HT-29 (cell line): ENCODE measurements around the gene DUSP9. TPM values are rescaled to one million over a fixed set of nuclear protein-coding genes. Genes with fewer than 3 reads are reported as not detected.
"Not testable (repeated sequence)": the region's sequence is repeated elsewhere in the genome, so short reads cannot be mapped to it uniquely, and the experiment has no call there.

Source experiments
- DNase-seq: peaks from one replicate; pipeline ENCODE4 v3.0.0-alpha.2; 2015; ENCODE audit warnings: low spot score
- total RNA-seq: library from RNA; depleted of rRNA; stranded (reverse); fragments of >200 nt; shearing (Covaris generic); gene quantifications from 2 replicates; pipeline ENCODE4 v1.2.3, GENCODE V29; 2014; rRNA removed

DUSP9 gene
- total RNA-seq, result not detected in 2 replicates

GRCh38 chrX:153646620-153647373 is at the start of gene DUSP9:
TSS of gene DUSP9 (plus strand) at chrX:153647203. CDS start at chrX:153647954, 751 bp downstream.
- DNase-seq, result no peak

DNA sequence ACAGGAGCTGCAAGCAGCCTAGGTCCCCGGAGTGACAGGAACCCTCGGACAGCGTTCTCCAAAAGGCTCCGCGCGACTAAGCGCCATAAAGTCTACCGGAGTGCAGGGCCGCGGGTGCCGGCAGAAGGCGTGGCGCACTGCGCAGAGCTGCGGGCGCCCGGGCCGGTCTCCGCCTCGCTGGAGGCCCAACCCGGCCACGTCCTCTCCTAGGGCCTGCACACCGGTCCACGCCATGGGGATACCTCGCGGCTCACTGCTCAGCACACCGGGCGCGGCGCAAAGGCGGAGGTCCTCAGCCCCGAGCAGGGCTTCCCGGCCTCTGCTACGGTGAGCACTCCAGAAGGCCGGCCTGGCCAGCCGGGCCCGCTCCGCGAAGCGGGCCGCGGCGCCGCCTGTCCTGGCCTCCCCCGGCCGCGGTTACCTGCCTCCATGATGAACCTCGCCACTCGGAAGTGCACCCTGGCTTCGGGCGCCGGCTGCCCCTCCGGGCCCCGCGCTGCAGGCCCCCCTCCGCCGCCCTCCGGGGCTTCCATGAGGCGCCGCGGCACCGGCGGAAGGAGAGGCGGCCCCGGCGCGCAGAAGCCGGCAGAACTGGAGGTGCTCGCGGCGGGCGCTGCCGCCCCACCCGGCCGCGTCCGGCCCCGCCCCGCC is 48.3 kb upstream of the DUSP9 start, which contains the start of gene CCNQ:
Gene CCNQ, minus strand, starts transcription at position 599 of the 651 bp plus-strand sequence. Its CDS starts 66 bp downstream, at position 533.
- peak; percentile 56 for DNase-seq

- DNase-seq, result peak; percentile 94
Observed at GRCh38 chrX:153599192-153600031, 47.6 kb upstream of the DUSP9 start.

- DNase-seq, result peak; percentile 30
Observed at GRCh38 chrX:153600032-153600373, 47.0 kb upstream of the DUSP9 start.

GRCh38 chrX:153600921-153601320 is 46.1 kb upstream of the DUSP9 start:
- DNase-seq, result no peak

- no peak for DNase-seq
Observed at GRCh38 chrX:153601511-153602110, 45.4 kb upstream of the DUSP9 start.

GRCh38 chrX:153602601-153603000 is 44.4 kb upstream of the DUSP9 start:
- DNase-seq, result no peak

- DNase-seq, result no peak
Observed at GRCh38 chrX:153603131-153603656, 43.8 kb upstream of the DUSP9 start.

DNA sequence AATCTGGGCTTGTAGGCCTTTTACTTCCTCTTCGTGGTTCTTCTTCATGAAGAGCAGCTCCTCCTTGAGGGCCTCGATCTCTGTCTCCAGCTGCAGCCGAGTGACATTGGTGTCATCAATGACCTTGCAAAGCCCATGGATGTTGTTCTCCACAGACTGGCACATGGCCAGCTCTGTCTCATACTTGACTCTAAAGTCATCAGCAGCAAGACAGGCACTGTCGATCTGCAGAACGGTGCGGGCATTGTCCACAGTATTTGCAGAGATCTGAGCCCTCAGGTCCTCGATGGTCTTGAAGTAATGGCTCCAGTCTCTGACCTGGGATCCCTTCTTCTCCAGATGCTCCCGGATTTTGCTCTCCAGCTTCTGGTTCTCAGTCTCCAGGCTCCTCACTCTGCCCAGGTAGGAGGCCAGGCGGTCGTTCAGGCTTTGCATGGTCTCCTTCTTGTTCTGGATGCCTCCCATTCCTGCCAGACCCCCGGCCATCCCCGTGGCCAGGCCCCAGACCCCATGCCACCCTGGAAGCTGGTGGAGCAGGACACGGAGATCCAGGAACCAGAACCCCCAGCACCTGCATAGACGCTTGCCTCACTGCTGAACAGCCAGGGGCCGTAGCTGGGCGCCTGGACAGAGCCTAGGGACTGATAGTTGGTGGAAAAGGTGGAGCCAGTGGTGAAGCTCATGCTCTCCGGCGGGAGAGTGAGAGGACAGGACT is 42.2 kb upstream of the DUSP9 start:
- DNase-seq, result not testable (repeated sequence)

- no peak for DNase-seq
Observed at GRCh38 chrX:153606503-153606902, 40.5 kb upstream of the DUSP9 start.

- DNase-seq, result no peak
Observed at GRCh38 chrX:153608376-153608775, 38.6 kb upstream of the DUSP9 start.

- no peak for DNase-seq
Observed at GRCh38 chrX:153608806-153609205, 38.2 kb upstream of the DUSP9 start.

DNA sequence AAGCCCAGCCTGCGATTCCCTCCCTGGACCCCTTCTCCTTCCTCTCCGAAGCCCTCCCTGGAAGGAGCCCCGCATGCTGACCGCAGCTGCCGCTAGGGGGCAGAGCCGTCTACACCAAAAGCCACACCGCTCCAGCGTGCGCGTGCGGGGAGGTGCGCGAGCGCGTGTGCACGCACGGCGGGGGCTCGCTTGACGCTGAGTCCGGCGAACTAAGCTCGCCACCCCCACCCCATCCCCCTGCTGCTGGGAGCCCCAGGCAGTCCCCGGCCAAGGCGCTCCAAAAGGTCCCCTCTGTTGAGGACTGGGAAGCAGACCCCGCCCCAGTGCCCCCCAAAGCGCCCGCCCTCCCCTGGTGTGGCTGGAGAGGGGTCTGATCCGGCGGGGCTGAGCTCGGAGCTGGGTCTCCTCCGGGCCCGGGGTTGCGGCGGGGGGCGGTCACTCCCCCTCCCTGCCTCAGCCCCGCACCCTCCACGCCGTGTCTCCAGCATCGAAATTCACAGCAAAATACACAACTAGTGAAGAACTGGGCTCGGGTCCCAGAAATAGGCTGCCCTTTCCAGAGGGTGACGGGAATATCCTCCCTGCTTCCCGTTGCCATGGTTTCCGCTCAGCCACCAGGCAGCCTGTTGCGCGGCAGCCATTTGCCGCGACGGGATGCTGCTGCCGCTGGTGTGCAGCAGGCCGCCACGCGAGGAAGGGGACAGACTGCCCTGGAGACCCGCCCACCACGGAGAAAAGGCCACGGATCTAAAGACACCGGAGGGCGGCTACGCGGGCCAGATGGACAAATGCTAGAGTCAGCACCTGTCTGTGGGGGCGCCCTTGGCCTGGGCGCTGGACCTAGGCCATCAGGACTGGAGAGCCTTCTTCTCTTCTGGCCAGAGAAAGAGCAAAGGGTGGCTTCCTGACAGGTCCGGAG is 36.8 kb upstream of the DUSP9 start:
- peak; percentile 5 for DNase-seq

GRCh38 chrX:153610836-153611213 is 36.2 kb upstream of the DUSP9 start:
- DNase-seq, result no peak

DNA sequence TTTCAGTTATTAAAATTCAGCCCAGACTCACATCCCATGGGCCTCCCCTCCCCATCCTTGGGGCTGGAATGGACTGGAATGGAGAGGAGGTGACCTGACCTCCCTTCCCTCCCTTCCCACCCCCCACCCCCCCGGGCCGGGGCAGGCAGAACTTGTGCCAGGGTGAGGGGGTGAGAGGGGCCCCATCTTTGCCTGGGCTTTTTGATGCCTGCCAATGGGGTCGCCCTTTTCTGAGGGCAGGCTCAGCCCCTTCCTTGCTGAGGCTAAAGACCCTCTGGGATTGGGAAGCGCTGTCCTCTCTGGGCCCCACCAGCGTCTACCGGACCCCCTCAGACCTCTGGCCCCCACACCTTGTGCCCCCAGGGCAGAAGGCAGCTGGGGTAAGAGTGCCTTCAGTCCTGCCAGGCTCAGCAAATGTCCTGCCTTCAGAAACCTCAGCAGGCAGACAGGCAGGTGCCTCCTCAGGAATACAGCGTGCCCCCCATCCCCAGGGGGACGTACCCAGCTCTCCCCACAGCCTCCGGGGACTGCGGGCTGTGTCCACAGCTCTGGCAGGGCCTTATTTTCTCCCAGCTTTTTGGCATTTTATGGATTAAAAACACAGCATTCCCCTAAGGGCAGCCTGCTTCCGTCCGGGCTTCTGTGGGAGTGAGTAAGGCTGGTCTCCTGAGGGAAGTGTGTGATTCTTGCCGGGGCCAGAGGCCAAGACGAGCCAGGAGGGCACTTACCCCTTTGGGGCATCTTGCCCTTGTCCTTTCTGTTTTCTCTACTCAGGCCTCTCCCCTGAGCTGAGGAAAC is 35.5 kb upstream of the DUSP9 start:
- no peak for DNase-seq

- no peak for DNase-seq
Observed at GRCh38 chrX:153612413-153612812, 34.6 kb upstream of the DUSP9 start.

GRCh38 chrX:153614818-153615217 is 32.2 kb upstream of the DUSP9 start:
- no peak for DNase-seq

GRCh38 chrX:153620576-153620975 is 26.4 kb upstream of the DUSP9 start:
- no peak for DNase-seq
